Neural cell (in vitro differentiated cells): ENCODE results near the gene PROC. TPM values are rescaled to one million over a fixed set of nuclear protein-coding genes. Genes with fewer than 3 reads are reported as not detected.

Source experiments
- H2AFZ ChIP-seq: fragments of 200-600, 300-800 bp; sonication (generic), shearing (Covaris generic); 2 replicates; pipeline ENCODE4 v1.6.0; 2014; ENCODE audit warnings: low read depth, mild to moderate bottlenecking, antibody characterized with exemption, low read length, moderate library complexity
- H3F3A ChIP-seq: fragments of 200-600 bp; shearing (Covaris generic); 2 replicates; pipeline ENCODE4 v1.6.1; 2016; ENCODE audit warnings: mild to moderate bottlenecking, moderate library complexity, mixed read lengths, antibody characterized with exemption, low read length; ENCODE audit not compliant: insufficient read depth, poor library complexity, severe bottlenecking
- H3K27ac ChIP-seq: fragments of 200-600, 300-800 bp; sonication (generic), shearing (Covaris generic); 2 replicates; pipeline ENCODE4 v1.5.1; 2014; ENCODE audit warnings: mild to moderate bottlenecking, low read length, moderate library complexity
- H3K27me3 ChIP-seq: fragments of 300-800, 200-600 bp; sonication (generic), shearing (Covaris generic); 2 replicates; pipeline ENCODE4 v1.6.0; 2014; ENCODE audit warnings: mild to moderate bottlenecking, low read depth, low read length, moderate library complexity; ENCODE audit not compliant: insufficient read depth
- H3K36me3 ChIP-seq: fragments of 300-800, 200-600 bp; sonication (generic), shearing (Covaris generic); 2 replicates; pipeline ENCODE4 v1.5.1; 2014; ENCODE audit warnings: mild to moderate bottlenecking, antibody characterized with exemption, low read length, moderate library complexity; ENCODE audit not compliant: insufficient read depth
- H3K4me2 ChIP-seq: fragments of 300-800, 200-600 bp; sonication (generic), shearing (Covaris generic); 2 replicates; pipeline ENCODE4 v1.6.0; 2014; ENCODE audit warnings: mild to moderate bottlenecking, low read length
- H3K4me3 ChIP-seq: fragments of 300-800, 200-600 bp; sonication (generic), shearing (Covaris generic); 2 replicates; pipeline ENCODE4 v1.5.1; 2014; ENCODE audit warnings: mild to moderate bottlenecking, low read length, moderate library complexity
- H3K79me2 ChIP-seq: fragments of 200-600 bp; shearing (Covaris generic); replicated peaks from 2 replicates; pipeline ENCODE4 v1.6.0; 2014; ENCODE audit warnings: mild to moderate bottlenecking, low read length, moderate library complexity; ENCODE audit not compliant: insufficient read depth
- H3K9ac ChIP-seq: fragments of 300-800, 200-600 bp; sonication (generic), shearing (Covaris generic); 2 replicates; pipeline ENCODE4 v1.6.1; 2016; ENCODE audit warnings: mild to moderate bottlenecking, low read length, mixed read lengths
- H3K9me2 ChIP-seq: fragments of 200-600 bp; shearing (Covaris generic); 2 replicates; pipeline ENCODE4 v1.6.1; 2016; ENCODE audit warnings: mild to moderate bottlenecking, low read length, mixed read lengths; ENCODE audit not compliant: insufficient read depth
- H3K9me3 ChIP-seq: fragments of 200-600, 300-800 bp; sonication (generic), shearing (Covaris generic); 2 replicates; pipeline ENCODE4 v1.6.1; 2016; ENCODE audit warnings: mild to moderate bottlenecking, mixed run types, low read length, moderate library complexity, mixed read lengths
- H4K20me1 ChIP-seq: fragments of 200-600 bp; shearing (Covaris generic); 2 replicates; pipeline ENCODE4 v1.6.1; 2016; ENCODE audit warnings: mild to moderate bottlenecking, mixed run types; ENCODE audit not compliant: insufficient read depth
- EP300 ChIP-seq: fragments of 450-650 bp; conservative IDR thresholded peaks from 2 replicates; pipeline ENCODE4 v1.6.1; 2014; ENCODE audit warnings: antibody characterized with exemption, mild to moderate bottlenecking, moderate library complexity; ENCODE audit not compliant: poor library complexity, severe bottlenecking
- EZH2 ChIP-seq: fragments of 200-600, 300-800 bp; shearing (Covaris generic), sonication (generic); IDR thresholded peaks from 2 replicates; pipeline ENCODE4 v1.6.1; 2014; ENCODE audit warnings: antibody characterized with exemption, low read length, borderline replicate concordance, mild to moderate bottlenecking; ENCODE audit not compliant: insufficient read depth, poor library complexity, severe bottlenecking
- MXI1 ChIP-seq: fragments of 450-650 bp; conservative IDR thresholded peaks from 2 replicates; pipeline ENCODE4 v1.6.1; 2014; ENCODE audit warnings: antibody characterized with exemption, mild to moderate bottlenecking; ENCODE audit not compliant: poor library complexity, severe bottlenecking
- POLR2AphosphoS5 ChIP-seq: IDR thresholded peaks from 2 replicates; pipeline ENCODE4 v1.6.1; 2012
- RAD21 ChIP-seq: fragments of 450-650 bp; conservative IDR thresholded peaks from 2 replicates; pipeline ENCODE4 v1.6.1; 2014; ENCODE audit warnings: antibody characterized with exemption, mild to moderate bottlenecking, moderate library complexity
- SMC3 ChIP-seq: fragments of 450-650 bp; conservative IDR thresholded peaks from 2 replicates; pipeline ENCODE4 v1.6.1; 2014; ENCODE audit warnings: antibody characterized with exemption, mild to moderate bottlenecking, moderate library complexity; ENCODE audit not compliant: poor library complexity
- TAF1 ChIP-seq: IDR thresholded peaks from 2 replicates; pipeline ENCODE4 v1.6.1; 2012; ENCODE audit warnings: low read depth
- polyA plus RNA-seq: library from polyadenylated mRNA; depleted of rRNA; stranded (reverse); fragments of >200 nt; gene quantifications from 2 replicates; pipeline ENCODE4 v1.2.3, GENCODE V29; 2014
- TF ChIP-seq, protein P1 (sequence below): fragments of 450-650 bp; IDR thresholded peaks from 2 replicates; pipeline ENCODE4 v1.5.1; 2014; ENCODE audit warnings: antibody characterized with exemption, mild to moderate bottlenecking, moderate library complexity; ENCODE audit not compliant: poor library complexity, severe bottlenecking
- TF ChIP-seq, protein P2 (sequence below): IDR thresholded peaks from 2 replicates; pipeline ENCODE4 v1.6.1; 2012; ENCODE audit warnings: borderline replicate concordance

Gene PROC
- polyA plus RNA-seq, 1 donor from 2014 or later, result 0.33 TPM

DNA sequence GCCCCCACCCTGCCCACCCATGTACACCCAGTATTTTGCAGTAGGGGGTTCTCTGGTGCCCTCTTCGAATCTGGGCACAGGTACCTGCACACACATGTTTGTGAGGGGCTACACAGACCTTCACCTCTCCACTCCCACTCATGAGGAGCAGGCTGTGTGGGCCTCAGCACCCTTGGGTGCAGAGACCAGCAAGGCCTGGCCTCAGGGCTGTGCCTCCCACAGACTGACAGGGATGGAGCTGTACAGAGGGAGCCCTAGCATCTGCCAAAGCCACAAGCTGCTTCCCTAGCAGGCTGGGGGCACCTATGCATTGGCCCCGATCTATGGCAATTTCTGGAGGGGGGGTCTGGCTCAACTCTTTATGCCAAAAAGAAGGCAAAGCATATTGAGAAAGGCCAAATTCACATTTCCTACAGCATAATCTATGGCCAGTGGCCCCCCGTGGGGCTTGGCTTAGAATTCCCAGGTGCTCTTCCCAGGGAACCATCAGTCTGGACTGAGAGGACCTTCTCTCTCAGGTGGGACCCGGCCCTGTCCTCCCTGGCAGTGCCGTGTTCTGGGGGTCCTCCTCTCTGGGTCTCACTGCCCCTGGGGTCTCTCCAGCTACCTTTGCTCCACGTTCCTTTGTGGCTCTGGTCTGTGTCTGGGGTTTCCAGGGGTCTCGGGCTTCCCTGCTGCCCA is 9.3 kb downstream of the PROC start:
- TF ChIP-seq, protein P1, sequence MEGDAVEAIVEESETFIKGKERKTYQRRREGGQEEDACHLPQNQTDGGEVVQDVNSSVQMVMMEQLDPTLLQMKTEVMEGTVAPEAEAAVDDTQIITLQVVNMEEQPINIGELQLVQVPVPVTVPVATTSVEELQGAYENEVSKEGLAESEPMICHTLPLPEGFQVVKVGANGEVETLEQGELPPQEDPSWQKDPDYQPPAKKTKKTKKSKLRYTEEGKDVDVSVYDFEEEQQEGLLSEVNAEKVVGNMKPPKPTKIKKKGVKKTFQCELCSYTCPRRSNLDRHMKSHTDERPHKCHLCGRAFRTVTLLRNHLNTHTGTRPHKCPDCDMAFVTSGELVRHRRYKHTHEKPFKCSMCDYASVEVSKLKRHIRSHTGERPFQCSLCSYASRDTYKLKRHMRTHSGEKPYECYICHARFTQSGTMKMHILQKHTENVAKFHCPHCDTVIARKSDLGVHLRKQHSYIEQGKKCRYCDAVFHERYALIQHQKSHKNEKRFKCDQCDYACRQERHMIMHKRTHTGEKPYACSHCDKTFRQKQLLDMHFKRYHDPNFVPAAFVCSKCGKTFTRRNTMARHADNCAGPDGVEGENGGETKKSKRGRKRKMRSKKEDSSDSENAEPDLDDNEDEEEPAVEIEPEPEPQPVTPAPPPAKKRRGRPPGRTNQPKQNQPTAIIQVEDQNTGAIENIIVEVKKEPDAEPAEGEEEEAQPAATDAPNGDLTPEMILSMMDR, result no peak
- no peak for TF ChIP-seq SMC3
- no peak for TF ChIP-seq EP300
- TF ChIP-seq TAF1, result no peak
- TF ChIP-seq RAD21, result no peak
- no peak for TF ChIP-seq POLR2AphosphoS5
- no peak for TF ChIP-seq EZH2
- TF ChIP-seq, protein P2, sequence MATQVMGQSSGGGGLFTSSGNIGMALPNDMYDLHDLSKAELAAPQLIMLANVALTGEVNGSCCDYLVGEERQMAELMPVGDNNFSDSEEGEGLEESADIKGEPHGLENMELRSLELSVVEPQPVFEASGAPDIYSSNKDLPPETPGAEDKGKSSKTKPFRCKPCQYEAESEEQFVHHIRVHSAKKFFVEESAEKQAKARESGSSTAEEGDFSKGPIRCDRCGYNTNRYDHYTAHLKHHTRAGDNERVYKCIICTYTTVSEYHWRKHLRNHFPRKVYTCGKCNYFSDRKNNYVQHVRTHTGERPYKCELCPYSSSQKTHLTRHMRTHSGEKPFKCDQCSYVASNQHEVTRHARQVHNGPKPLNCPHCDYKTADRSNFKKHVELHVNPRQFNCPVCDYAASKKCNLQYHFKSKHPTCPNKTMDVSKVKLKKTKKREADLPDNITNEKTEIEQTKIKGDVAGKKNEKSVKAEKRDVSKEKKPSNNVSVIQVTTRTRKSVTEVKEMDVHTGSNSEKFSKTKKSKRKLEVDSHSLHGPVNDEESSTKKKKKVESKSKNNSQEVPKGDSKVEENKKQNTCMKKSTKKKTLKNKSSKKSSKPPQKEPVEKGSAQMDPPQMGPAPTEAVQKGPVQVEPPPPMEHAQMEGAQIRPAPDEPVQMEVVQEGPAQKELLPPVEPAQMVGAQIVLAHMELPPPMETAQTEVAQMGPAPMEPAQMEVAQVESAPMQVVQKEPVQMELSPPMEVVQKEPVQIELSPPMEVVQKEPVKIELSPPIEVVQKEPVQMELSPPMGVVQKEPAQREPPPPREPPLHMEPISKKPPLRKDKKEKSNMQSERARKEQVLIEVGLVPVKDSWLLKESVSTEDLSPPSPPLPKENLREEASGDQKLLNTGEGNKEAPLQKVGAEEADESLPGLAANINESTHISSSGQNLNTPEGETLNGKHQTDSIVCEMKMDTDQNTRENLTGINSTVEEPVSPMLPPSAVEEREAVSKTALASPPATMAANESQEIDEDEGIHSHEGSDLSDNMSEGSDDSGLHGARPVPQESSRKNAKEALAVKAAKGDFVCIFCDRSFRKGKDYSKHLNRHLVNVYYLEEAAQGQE, result no peak
- TF ChIP-seq MXI1, result no peak
- H3K9me3 ChIP-seq, result no peaks in the 10 kb centered on the region

DNA sequence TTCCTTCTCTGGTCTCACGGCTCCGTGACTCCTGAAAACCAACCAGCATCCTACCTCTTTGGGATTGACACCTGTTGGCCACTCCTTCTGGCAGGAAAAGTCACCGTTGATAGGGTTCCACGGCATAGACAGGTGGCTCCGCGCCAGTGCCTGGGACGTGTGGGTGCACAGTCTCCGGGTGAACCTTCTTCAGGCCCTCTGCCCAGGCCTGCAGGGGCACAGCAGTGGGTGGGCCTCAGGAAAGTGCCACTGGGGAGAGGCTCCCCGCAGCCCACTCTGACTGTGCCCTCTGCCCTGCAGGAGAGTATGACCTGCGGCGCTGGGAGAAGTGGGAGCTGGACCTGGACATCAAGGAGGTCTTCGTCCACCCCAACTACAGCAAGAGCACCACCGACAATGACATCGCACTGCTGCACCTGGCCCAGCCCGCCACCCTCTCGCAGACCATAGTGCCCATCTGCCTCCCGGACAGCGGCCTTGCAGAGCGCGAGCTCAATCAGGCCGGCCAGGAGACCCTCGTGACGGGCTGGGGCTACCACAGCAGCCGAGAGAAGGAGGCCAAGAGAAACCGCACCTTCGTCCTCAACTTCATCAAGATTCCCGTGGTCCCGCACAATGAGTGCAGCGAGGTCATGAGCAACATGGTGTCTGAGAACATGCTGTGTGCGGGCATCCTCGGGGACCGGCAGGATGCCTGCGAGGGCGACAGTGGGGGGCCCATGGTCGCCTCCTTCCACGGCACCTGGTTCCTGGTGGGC is 10.0 kb downstream of the PROC start:
- H3K4me3 ChIP-seq, result no peak overlapping the region
- no peaks in the 10 kb centered on the region for H3K79me2 ChIP-seq
- no peak overlapping the region for H3K27ac ChIP-seq
- H3K9me2 ChIP-seq, result no peaks in the 10 kb centered on the region
- no peaks in the 10 kb centered on the region for H3K9me3 ChIP-seq
- H3K27me3 ChIP-seq, result peaks cover 10% of the 10 kb centered on the region
- H3K4me2 ChIP-seq, result no peak overlapping the region
- H4K20me1 ChIP-seq, result no peaks in the 10 kb centered on the region
- H3K9ac ChIP-seq, result no peak overlapping the region
- no peak overlapping the region for H2AFZ ChIP-seq
- no peaks in the 10 kb centered on the region for H3F3A ChIP-seq
- no peaks in the 10 kb centered on the region for H3K36me3 ChIP-seq
- TF ChIP-seq RAD21 (no peak), MXI1 (no peak), TAF1 (no peak), EZH2 (no peak), EP300 (no peak), SMC3 (no peak), POLR2AphosphoS5 (no peak)
- TF ChIP-seq, protein P2, result no peak
- TF ChIP-seq, protein P1, result no peak

More for the DNA sequence above, 9.3 kb downstream of the PROC start:
- Histone ChIP-seq H3K36me3 (no peaks in the 10 kb centered on the region), H3K4me3 (no peak overlapping the region), H3K9me2 (no peaks in the 10 kb centered on the region), H3K4me2 (no peak overlapping the region), H3K27me3 (peaks cover 17% of the 10 kb centered on the region), H4K20me1 (no peaks in the 10 kb centered on the region), H3F3A (no peaks in the 10 kb centered on the region), H3K27ac (no peak overlapping the region), H3K79me2 (no peaks in the 10 kb centered on the region), H3K9ac (no peak overlapping the region), H2AFZ (no peak overlapping the region)
